HFF-Myc (cell line): ENCODE data around the gene TGM6.

ENCODE experiments used
- DNase-seq: peaks from one replicate; pipeline ENCODE4 v3.0.0-alpha.2; 2011; ENCODE audit warnings: low read depth; ENCODE audit errors: extremely low read depth
- H3K4me3 ChIP-seq: replicated peaks from 2 replicates; pipeline ENCODE4 v1.5.1; 2011; ENCODE audit warnings: low read depth, mild to moderate bottlenecking, control low read depth, low read length
- CTCF ChIP-seq: IDR thresholded peaks from 2 replicates; pipeline ENCODE4 v1.5.1; 2012; ENCODE audit warnings: mild to moderate bottlenecking, low read depth, low read length, control low read depth; ENCODE audit errors: missing control alignments

TGM6 gene

DNA sequence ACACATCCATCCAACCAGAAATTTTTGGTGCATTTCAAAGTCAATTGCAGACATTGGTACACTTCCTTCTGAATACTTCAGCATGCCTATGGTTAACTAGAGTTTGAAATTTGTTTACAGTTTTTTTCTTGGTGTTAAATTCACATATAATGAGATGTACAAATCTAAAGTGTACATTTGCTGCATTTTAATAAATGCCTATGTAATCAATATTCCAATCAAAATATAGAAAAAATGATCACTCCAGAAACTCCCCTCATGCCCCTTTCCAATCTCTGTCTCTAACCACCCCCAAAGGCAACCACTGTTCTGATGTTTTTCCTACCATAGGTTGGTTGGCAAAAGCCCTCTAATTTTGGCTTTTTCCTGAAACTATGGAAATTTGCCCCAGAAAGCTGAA lies 7.6 kb upstream of the TGM6 start:
- no peak overlapping the region for H3K4me3 ChIP-seq
- no peak for TF ChIP-seq CTCF
- DNase-seq, result no peak

DNA sequence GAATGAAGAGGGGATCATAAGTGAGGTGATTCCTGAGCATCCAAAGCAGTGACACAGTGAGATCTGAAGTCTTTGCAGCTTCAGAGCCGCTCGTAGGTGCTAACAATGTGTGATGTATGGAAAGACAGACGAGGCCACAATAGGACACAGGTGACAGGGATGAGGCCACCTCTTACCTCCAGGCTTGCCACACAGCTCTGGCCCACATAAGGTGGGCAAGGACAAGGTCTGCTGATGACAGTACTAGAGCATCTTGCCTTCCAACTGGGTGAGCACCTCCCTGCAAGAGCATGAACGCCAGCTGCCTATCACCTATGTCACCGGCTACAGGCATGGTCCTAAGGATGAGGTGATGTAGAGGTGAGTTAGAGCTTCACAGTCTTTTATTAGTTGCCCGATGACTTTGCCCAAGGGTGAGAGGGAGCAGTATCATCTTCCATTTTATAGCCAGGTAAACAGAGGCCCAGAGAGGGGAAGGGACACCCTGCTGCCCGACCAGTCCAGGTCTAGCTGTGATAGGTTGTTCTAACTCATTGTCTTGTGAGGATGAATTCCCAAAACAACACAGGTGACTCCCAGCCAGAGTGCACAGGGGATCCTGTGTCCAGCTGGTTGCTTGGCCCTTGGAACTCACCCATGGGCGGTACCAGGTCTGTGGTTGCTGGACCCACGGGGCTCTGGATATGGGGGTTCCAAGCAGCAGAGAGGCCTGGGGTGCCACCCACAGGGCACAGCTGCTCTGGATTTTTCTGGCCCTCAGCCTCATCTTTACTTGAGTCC lies 6.2 kb upstream of the TGM6 start:
- no peak for DNase-seq
- no peak for TF ChIP-seq CTCF
- H3K4me3 ChIP-seq, result no peak overlapping the region

DNA sequence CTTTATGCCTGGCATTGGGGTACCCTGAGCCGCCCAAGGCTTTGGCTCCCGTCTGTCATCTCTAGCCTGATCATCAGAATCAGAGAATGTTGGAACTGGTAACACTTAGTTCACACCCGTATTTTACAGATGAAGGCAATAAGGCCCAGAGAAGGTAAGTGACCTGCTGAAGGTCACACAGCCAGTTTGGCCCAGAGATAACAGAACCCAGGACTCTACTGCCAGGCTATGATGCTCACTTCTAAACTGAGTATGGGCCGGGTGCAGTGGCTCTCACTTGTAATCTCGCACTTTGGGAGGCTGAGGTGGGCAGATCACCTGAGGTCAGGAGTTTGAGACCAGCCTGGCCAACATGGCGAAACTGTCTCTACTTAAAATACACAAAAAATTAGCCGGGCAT lies 1.8 kb upstream of the TGM6 start:
- no peak for DNase-seq
- TF ChIP-seq CTCF, result no peak
- no peak overlapping the region for H3K4me3 ChIP-seq

DNA sequence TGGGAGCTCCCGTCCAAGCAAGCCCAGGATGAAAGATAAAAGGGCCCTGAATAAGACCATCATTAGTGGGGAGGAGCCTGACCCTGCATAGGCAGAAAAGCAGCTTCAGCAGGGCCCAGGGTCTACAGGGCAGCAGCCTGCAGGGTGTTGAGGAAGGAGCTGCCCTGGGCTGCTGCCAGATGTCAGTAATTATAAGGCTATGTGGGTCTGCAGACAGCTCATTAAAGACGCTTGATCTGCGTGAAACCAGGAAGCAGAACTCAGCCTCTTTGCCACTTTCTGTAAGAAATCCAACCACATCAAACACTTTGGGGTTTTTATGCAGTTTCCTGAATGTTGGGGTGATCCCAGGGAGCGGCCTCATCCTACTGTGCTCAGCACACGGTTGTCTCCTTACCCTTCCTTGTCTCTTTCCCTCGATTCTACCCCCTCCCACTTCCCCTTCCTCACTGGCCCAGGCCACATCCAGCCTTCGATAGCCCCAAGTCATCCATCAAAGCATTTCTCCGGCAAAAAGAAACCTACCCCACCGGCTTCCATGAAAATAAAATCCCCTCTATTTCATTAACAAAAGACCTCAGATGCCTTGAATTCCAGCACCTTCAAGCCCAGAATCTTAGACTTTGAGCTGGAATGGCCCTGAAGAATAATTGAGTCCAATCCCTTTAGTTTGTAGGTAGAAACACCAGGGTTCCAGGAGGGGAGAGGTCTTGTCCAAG lies 1.0 kb upstream of the TGM6 start:
- DNase-seq, result no peak
- TF ChIP-seq CTCF, result no peak
- no peak overlapping the region for H3K4me3 ChIP-seq

- DNase-seq, result no peak
- no peak for TF ChIP-seq CTCF
- no peak overlapping the region for H3K4me3 ChIP-seq
Measured at GRCh38 chr20:2381303-2381702, 602 bp downstream of the TGM6 start.

DNA sequence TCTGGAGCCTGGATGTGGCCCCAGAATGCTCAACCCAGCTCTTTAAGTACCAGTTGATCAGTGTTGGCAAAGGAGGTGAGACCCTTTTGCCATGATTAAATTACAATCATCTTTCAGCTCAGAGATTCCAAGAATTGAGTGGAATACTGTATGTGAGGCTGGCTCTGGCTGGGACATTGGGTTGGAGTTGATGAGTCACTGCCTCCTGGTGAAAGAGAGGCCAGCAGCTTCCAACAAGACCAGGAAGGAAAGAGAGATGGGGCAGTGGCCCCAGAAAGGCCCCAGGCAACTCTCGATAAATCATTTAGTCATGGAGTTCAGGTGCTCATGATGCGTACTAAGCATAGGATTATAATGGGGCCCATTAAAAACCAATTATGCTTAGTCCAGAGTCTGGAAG lies 2.1 kb downstream of the TGM6 start:
- no peak for TF ChIP-seq CTCF
- DNase-seq, result no peak

More for the DNA sequence above, 2.1 kb downstream of the TGM6 start:
- no peak overlapping the region for H3K4me3 ChIP-seq
